Measurements from ENCODE around the gene PNMA6E.

The PNMA6E gene

DNA sequence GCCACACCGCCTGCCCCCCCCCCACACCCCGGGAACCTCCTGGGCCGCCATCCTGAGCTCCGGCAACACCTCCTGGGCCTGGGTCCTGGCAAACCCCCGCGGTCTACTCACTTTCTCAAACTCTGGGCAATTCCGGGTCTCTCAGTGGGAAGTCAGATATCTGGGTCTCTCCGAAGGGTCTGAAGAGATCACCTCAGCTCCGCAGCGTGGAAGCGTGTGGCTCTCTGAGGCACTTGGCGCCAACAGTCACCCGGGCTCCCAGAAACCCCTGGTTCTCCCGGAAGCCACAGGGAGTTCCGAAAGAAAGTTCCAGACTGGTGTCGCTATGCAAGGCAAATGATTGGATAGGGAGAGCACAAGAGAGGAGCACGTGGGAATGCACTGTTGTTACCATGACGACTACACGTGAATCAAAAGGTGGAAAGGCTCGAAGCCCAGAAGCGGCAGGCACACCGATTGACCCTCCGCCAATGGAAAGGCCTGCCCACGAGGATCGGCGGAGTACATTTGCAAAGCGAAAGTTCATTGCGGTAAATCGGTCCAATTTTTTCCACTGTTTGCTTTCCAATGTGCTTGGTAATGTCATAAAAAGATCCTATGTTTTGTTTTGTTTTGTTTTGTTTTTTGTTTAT, at the start of gene PNMA6E:
PNMA6E (minus strand) TSS at position 218 of the 632 bp plus-strand sequence. CDS start 2,501 bp downstream, outside the sequence.
- no peak for DNase-seq

- DNase-seq: no peak
These were observed 49.8 kb upstream of the PNMA6E start for GRCh38 chrX:153450949-153451277.

DNA sequence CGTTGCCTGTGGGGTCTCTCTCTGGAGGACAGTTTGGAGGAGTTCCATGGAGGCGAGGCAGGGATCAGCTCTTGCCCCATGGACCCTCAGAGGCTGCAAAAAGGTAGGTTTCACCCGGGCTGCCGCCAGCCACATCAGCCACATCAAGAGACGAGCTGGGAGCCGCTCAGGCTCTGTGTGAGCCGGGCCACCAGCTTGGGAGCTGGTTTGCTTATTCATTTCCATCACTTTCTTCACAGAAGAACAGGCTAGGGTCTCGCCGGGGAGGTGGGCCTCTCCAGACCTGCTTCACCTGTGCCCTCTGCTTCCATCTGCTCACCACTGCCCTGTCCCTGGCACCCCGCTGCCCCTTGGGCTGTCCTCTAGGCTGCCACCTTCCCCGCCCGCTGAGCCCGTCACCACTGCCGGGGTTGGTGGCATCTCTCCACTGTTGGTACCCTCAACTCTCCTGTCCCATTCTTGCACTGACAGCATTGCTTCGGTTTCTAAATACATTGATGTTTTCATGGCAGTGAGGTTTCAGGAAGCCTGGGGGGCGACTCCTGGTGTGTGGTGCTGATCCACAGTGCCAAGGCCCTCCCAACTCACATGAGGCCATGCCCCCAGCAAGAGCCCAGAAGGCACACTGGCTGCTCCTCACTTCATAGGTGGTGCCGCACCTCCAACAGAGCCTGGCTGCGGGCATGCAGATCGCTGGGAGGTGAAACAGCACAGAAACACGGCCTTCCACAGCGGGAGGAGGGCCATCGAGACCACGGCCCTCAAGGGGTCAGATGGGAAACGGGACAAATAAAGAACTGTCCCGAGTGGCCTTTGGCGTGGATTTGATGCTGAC, 49.2 kb upstream of the PNMA6E start:
- DNase-seq: no peak

DNA sequence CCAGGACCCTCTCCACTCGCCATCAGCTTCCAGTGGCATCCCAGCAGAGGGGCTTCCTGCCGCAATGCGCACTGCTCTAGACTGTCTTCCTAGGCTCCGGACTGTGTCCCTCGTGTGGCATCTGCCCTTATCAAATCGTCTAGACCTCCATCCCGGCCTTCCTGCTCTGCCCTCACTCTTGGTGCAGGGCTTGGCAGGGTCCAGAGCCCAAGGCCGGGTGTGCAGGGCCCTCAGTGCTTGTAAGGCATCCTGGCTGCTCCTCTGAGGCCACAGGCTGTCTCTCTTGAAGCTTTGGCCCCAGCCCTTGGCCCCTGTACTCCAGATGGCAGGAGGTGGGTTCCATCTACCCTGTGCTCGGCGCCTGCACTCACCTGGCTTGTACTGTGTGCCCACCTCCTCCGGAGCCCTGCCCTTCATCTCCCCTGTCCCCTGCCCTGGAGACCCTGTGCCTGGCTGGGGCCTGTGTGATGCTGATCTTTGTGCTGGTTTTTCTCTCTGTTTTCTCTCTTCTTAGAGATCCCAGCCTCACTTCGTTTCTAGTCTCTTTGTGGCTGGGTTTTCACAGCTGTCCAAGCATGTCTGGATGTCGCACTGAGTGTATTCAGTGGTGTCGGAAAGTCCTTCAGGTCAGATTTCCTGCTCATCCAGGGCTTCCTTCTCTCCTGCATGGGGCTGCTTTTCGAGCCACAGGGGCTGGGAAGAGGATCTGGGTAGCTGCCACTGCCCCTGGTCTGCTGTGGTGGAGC, 48.4 kb upstream of the PNMA6E start:
- no peak for DNase-seq

DNA sequence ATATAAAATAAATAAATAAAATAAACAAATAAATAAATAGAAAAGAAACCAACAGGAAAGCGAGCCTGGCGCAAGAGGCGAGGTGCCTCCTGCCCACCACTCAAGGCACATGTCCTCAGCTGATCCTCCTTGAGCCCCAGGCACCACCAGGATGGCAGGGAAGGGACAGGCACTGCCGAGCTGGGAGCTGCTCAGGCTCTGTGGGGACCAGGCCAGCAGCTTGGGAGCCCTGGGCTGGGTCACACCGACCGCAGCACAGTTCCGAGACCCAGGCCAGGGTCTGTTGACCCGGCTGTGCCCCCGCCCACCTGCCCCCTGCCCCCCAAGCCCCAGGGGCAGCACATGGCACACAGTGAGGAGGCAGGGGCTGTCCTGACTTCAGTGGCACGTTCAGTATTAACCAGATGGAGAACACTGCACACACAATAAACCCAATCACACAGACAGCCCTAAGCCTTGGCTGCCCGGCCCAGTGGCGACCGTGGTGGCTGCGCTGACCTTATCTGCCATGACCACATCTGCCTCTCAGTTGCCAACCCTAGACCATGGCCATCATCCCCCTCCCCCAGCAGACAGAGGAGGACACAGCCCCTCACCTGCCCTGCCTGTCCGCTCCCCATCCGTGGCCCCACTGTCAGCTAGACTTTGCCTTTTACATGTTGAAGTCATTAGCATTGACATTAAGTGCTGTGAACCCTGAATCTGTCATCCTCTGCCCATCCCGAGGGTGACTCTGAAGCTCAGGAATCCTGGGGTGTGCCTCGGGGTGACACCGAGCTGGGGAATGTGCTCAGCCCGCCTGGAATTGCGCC, 47.6 kb upstream of the PNMA6E start:
- no peak for DNase-seq

- DNase-seq: no peak
These were observed 46.4 kb upstream of the PNMA6E start for GRCh38 chrX:153447581-153447960.

DNA sequence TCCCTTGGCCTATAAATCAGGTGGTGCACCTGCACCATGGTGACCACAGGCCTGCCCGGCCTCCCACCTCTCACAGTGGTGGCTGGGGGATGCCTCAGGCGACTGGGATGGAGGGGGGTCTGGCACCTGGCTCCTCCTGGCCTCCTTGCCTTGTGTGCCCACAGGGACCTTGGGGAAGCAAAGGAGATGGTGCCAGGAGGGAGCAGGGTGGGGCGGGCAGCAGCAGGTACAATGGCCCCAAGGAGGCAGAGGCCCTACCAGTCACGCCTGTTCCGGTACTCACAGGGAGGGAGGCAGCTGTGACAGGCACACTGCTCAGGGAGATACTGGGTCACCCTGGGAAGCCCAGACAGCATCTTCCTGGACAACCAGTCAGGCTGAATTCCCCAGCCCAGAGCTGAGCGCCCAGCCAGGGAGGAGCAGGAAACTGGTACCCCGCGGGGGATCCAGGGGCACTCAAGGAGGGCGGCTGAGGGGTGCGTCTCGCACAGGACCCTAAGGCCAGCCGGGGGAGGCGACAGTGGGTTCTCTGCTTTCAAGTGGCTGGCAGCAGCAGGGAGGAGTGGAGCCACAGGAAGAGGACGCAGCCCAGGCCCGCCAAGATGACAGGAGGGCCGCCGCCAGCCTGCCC, 45.9 kb upstream of the PNMA6E start:
- no peak for DNase-seq

DNA sequence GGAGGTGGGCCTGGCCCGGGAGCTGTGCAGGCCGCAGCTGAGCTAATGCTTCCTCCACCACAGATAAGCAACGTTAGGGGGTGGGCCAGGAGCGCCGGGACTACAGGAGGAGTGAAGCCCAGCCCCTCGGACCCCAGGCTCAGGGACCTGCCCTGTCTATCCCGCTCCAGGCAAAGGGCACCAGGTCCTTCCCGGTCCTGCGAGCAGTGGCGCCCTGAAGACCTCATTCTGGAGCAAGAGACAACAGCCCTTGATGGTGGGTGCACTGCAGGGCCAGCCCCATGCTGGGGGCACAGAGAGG, 45.4 kb upstream of the PNMA6E start:
- DNase-seq: no peak

DNA sequence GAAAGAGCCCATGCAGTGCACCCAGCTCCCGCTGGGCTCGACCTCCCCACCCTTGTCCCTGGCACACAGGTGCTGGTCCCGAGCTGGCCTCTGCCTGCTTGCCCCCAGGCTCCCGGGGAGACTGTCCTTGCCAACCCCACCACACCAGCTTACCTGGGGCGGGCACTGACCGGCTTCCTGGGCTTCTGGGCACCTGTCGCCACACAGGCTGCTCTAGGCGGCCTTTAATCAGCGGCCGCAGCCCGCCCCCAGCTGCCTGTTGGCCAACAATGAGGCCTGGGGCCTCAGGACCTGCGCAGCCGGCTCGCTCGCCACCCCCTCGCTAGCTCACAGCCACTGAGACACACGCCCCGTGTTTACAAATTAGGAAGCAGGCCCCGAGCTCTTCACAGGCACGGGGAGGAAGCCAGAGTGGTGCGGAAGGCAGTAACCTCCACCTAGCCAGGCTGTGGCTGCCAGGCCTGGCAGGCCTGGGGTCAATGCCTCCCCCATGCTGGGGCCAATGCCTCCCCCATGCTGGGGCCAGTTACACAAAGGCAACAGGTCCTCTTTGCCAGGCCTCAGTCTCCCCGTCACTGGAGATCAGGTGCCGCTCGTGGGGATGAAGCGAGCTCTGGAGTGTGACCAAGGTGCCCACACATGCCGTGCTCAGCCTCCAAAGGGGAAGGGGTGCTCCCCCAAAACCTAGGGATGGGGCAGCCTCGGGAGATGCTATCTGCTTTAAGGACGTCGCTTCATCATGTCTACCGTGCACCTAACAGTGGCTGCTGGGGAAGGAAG, 44.9 kb upstream of the PNMA6E start, which contains the start of gene TREX2:
TREX2 (minus strand) TSS at position 201 of the 780 bp plus-strand sequence. CDS start 626 bp downstream, outside the sequence.
- no peak for DNase-seq

DNA sequence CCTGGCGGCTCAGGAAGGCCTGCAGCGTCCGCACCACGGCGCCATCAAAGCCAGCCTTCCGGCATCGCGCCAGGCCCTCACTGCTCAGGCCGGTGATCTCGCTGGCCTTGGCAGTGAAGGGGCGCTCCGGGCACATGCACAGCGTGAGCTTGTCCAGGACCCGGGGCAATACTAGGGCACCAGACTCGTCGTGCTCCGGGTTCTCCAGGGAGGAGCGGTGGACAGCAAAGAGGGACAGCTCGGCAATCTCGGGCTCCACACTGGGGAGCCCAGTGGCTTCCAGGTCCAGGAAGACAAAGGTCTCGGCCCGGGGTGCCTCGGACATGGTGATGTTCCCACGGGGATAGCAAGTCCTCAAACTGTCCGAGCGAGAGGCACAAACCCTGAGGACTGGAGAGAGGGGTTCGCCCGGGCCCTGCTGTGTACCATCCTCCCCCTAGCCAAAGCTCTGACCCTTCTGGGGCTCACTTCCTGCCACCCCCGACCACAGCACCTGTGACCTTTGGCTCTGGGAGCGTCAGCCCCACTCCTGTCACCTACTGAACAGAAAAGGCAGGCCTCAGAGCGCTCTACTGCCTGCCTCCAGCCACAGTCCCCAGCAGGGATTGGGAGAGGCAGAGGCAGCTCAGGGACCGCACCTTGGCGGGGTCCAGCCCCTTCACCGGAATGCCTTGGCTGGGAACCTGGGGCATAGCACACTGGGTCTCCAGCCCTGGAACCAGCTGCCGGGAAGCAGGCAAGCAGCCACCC, 44.1 kb upstream of the PNMA6E start:
- no peak for DNase-seq

GRCh38 chrX:153444333-153445011, 43.3 kb upstream of the PNMA6E start:
- DNase-seq: no peak

- no peak for DNase-seq
These were observed 42.6 kb upstream of the PNMA6E start for GRCh38 chrX:153443476-153444332.

DNA sequence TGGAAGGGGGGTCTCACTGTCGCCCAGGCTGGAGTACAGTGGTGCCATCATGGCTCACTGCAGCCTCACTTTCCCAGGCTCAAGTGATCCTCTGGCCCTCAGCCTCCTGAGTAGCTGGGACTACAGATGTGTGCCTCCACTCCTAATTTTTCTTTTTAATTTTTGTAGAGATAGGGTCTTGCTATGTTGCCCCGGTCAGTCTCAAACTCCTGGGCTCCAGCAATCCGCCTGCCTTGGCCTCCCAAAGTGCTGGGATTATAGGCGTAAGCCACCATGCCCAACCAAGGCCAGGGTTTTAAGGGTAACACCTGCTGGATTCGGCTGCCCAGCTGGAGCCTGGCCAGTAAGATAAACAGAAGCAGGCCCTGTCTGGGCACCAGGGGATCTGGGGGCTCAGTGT, 41.3 kb upstream of the PNMA6E start:
- no peak for DNase-seq

DNA sequence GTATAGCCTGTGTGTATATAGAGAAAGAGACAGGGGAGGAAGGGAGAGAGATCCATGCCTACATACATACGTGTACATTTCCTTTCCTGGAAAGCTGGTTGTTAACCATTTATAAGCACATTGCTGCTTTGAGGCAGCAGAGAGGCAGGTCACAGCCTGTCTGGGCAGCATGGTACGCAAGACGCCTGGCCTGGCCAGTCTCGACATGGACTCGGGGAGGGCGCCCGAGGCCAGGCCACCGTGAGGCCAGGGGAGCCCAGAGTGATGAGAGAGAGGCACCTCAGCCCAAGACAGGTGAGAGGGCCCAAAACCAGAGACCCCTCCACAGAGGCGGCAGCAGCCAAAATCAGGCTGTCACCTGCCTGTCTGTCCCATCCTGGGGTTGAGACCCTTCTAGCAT, 40.8 kb upstream of the PNMA6E start:
- no peak for DNase-seq

DNA sequence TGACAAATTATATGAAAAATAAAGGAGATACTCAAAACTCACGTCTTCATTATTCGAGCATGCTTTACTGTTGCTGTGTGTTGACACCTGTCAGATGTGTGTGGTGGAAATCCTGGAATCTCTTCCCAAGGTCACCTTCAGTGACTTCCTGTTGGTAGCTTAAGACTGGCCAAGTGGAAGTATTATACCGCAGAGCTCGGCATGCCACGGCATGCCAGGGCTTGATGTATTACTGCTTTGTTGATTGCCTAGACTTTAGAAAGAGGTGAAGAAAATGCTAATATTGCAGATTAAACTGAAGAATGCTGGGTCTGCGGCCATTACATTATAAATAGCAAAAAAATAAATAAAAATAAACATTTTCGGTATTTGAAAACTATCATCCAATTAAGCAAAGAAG, 40.1 kb upstream of the PNMA6E start:
- DNase-seq: no peak

GRCh38 chrX:153440556-153441135, 39.5 kb upstream of the PNMA6E start:
- DNase-seq: no peak

- no peak for DNase-seq
These were observed 38.8 kb upstream of the PNMA6E start for GRCh38 chrX:153439977-153440376.

GRCh38 chrX:153438532-153438931, 37.4 kb upstream of the PNMA6E start:
- DNase-seq: no peak

DNA sequence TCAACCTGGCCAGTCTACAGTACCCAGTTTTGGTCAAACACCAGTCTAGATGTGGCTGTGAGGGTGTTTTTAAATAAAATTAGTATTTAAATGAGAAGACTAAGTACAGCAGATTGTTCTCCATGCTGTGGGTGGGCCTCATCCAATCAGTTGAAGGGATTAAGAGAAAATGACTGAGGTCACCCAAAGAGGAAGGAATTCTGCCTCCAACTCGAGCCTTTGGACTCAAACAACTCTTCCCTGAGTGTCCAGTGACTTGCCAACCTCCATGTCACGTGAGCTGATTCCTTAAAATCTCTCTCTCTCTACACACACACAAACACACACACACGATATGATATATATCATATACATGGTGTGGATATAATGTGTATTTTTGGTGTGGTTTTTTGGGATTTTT, 34.7 kb upstream of the PNMA6E start:
- DNase-seq: no peak
